Fibroblast of peridontal ligament (primary cell): ENCODE data around the gene PGBD5.

Experiments used
- DNase-seq: peaks from one replicate; pipeline ENCODE4 v3.0.0-alpha.2; 2010; ENCODE audit errors: extremely low read depth

PGBD5 gene

DNA sequence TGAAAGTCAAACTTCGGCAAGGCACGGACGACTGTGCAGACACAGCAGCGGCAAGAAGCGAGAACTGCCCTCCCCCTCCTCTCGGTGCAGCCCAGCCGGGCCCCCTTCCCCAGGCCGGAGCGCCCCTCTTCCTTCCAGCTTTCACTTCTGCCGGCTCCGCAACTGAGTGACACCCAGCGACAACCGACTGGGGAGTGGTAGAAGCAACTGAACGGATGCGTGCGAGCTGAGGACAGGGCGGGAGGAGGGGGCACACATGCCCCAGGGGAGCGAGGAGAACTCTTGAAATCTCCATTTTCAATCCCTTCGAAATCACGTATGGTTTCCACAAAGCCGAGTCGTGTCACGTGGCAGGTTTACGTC is 146.6 kb downstream of the PGBD5 start:
- no peak for DNase-seq

GRCh38 chr1:230278871-230279582 is 147.1 kb downstream of the PGBD5 start:
- DNase-seq: no peak

GRCh38 chr1:230278376-230278775 is 147.8 kb downstream of the PGBD5 start:
- no peak for DNase-seq

DNA sequence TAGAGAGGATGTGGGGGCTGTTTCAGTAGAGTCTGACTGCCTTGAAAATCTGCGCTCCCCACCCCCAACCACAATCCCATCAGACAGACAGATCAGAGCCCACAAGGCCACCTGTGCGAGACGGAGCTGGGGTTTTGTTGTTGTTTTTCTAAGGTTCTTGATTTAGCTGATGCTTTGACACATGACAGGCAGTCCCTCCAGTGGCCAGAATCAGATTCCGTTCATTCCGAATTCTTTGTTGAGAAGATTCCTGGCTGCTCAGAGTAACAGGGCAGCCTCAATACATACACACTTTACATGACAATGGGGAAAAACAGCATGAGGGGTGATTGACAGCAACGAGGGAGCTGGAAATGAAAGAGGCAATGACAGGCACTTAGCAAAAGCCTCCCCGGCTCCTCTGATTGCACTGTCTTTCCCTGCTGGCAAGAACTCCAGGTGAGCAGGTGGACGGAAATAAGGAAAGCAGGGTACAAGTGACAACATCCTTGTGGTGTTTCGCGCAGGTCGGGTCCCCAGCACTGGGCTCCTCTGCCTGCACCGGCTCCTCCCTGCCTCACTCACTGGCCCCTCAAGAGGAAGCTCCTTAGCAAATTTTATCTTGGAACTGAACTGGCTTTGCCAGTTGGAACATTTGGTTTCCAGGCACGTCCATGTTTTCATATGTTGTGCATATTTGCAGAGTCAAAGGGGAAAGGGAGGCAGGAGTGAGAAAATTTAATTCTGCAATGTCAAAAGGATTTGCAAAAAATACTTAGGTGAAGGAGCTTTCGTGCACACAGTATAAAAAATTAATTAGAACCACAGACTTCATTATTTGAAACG is 148.7 kb downstream of the PGBD5 start:
- DNase-seq: no peak

GRCh38 chr1:230276401-230276800 is 149.7 kb downstream of the PGBD5 start:
- DNase-seq: no peak

DNA sequence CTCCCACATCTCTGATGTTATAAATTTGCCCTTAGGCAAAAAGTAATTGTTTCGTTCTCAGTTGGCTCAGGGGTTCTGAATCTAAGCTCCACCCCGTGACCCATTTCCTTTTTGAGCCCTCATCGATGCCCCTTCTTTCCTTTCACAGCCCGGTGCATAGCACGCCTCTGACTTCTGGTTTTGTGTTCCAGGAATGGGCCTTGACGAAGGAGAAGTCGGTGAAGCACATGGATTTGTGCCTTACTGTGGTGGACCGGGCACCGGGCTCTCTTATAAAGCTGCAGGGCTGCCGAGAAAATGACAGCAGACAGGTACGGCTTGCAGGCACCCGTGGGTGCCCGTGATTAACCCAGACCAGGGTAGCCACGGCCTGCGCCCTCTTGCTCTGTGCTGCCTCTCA is 151.9 kb downstream of the PGBD5 start:
- DNase-seq: no peak

- DNase-seq: no peak
These were observed 152.9 kb downstream of the PGBD5 start for GRCh38 chr1:230273141-230273710.

GRCh38 chr1:230272557-230272956 is 153.6 kb downstream of the PGBD5 start:
- DNase-seq: no peak

GRCh38 chr1:230271300-230272035 is 154.7 kb downstream of the PGBD5 start:
- no peak for DNase-seq

GRCh38 chr1:230270559-230271281 is 155.4 kb downstream of the PGBD5 start:
- no peak for DNase-seq

GRCh38 chr1:230270185-230270558 is 156.0 kb downstream of the PGBD5 start:
- DNase-seq: no peak

DNA sequence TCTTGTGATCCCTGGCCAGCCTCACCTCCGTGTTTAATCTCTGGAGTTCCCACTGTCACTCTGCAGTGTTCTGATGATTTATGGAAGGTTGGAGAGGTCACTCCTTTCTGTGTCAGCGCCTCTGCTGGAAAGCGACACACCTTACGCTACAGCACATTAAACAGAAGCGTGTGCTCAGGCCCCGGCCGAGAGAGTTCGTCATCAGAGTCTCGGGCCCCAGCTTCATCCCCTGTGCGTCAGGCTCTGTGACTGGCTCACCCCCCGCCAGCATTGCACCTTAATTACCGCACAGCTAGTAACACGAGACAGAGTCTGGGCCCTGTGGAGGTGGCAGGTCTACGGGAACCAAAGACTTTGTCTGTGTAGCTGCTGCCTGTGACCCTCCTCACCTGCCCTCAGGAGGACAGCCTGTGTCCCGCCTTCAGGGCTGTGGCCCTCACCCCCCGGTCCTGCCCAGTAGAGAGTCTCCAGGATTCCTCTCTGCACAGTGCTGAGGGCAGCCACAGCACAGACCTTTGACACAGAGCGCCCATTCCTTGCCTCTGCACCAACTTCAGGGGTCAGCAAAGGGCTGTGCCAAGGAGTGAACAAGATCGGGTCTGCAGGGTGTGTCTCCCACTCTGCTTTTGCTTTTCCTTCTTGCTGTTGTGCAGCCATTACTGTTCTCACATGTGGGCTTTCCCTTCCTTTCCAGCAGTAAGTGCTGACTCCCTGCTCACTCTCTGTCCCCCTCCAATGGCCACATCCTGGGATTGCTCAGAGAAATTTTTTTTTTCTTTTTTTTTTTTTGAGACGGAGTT is 157.6 kb downstream of the PGBD5 start:
- DNase-seq: peak; percentile 78

GRCh38 chr1:230267338-230268065 is 158.6 kb downstream of the PGBD5 start:
- DNase-seq: no peak

DNA sequence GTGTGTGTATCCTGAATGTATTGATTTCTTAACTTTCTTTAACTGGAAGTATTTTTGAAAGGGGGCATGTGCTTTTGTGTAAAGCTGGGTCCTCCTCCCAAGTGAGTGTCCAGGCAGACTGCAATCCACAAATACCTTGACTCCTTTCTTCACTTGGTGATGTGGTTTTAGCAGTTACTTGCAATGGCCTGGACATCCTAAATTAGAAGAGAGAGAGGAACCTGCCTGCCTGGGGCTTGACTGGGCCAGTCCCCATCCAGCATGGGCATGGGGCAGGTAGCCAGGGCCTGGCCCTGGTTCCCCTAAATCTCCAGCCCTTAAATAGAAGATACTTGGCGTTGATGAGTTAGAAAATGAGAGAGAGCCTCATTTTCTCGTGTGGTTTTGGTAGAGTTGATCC is 159.7 kb downstream of the PGBD5 start:
- no peak for DNase-seq

DNA sequence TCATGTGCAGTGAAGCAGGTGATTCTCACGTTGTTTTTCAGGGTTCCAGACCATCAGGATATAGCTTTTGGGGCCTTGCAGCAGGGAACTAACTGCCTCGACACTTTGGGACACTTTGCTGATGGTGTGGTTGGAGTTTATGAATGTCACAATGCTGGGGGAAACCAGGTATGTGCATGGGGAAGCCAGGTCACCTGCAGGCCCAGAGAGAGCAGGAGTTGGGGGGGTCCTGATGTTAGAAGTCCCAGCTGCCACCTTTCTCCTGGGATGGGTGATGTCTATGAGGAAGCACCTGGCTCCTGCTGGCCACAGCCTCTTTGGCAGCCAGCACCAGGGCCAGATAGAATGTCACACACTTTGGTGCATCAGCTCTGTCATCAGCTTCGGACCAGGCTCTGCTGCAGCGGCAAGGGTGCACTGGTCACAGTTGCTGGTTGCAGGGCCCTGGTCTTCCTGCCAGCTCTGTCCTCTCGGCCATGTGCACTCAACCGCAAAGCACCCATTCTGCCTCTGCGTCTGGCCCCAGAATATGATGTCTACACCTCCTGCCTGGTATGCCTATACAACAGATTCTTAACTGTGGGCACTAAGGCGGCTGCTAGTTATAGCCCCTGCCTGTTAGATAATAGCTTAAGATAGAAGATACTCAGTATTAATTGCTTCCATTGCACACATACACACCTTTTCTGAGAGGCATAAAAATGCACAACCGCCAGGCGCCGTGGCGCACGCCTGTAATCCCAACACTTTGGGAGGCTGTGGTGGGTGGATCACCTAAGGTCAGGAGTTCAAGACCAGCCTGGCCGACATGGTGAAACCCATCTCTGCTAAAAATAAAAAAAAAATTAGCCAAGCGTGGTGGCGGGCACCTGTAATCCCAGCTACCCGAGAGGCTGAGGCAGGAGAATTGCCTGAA is 160.7 kb downstream of the PGBD5 start:
- DNase-seq: no peak
